Myocyte (in vitro differentiated cells): ENCODE data around the gene NDUFV1. TPM values are rescaled to one million over a fixed set of nuclear protein-coding genes. Genes with fewer than 3 reads are reported as not detected.
A peak's percentile ranks its signal among the peaks of the same experiment; 100 is the strongest.

Experiments
- DNase-seq: peaks from one replicate; pipeline ENCODE4 v3.0.0-alpha.2; 2012; ENCODE audit warnings: low read depth
- polyA plus RNA-seq: library from polyadenylated mRNA; unstranded; fragments of >200 nt; gene quantifications from one replicate; pipeline ENCODE4 v1.2.1, GENCODE V29; 2012; ENCODE audit warnings: missing spikeins
- total RNA-seq: library from RNA; depleted of rRNA; stranded (reverse); fragments of >200 nt; gene quantifications from 2 replicates; pipeline ENCODE4 v1.2.3, GENCODE V29; 2014

NDUFV1 gene
- 195 and 214 TPM in 2 replicates for total RNA-seq
- polyA plus RNA-seq: 168 TPM

GRCh38 chr11:67606492-67607295 lies at the start of gene NDUFV1:
Gene NDUFV1, plus strand, starts transcription at chr11:67606936. Its CDS starts 69 bp downstream, at chr11:67607005.
- peak; percentile 96 for DNase-seq

DNA sequence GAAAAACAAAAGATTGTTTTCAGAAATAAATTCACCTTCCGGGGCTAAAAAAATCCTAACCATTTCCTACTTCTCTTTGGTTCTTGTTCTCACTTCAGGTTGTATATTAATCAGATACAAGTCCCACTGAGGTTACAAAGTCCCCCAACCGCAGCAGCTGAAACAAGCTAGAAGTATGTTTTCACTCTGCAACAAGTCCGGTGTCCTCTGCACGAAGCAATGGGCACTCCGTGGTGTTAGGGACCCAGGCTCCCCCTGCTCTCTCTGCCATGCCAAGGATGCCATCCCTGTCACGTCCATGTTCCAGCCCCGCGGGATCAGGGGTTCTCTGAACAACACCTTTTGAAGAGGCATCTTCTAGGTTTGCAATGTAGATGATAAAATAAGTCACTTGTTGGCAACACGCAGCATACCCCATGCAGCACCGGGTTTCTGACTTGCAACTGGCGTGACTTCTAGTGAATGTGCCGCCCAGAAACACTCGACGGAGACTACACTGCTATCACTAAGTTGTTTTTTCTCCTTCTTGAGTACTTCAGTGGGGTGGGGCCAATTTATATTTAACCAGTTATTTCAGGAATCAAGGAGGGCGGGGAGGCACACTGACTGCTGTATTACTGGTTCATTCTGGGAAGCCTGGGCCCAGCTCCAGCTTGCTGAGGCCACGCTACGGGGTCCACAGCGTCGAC lies 48.5 kb upstream of the NDUFV1 start:
- peak; percentile 51 for DNase-seq

GRCh38 chr11:67561971-67562619 lies 44.6 kb upstream of the NDUFV1 start:
- DNase-seq: no peak

DNA sequence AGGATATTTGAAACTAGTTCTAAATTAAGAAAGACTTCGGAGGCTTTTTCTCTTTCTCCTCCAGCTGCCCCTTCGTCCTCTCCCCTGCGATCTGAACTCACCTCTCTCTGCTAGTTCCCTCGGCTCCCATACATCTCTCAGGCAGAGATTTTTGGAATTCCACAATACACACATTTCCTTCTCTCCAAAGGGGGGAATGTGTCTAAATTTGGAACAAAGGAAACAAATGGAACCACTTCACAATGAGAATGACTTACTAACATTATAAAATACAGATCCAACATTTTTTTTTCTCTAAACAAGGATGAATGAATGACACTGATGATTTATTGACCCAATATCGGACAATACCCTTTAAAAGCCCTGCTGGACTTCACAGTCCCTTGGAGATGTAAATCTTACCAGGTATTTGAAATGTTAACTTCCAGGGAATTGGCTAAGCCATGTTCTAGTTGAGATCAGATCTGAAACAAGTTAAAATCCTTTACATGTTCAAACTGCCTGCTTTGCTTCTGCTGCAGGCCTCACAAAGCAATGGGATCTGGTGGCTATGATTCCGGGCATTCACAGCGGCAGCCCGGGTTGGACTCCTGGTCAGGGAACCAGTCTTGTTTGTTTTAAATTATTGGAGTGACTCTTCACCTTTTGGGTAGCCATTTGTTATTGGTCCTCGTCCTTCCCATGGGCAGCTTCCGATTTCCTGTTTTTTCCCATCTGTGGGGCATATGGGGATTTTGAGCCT lies 43.6 kb upstream of the NDUFV1 start:
- no peak for DNase-seq

- DNase-seq: peak; percentile 84
These were observed 43.0 kb upstream of the NDUFV1 start for GRCh38 chr11:67563705-67564114.

DNA sequence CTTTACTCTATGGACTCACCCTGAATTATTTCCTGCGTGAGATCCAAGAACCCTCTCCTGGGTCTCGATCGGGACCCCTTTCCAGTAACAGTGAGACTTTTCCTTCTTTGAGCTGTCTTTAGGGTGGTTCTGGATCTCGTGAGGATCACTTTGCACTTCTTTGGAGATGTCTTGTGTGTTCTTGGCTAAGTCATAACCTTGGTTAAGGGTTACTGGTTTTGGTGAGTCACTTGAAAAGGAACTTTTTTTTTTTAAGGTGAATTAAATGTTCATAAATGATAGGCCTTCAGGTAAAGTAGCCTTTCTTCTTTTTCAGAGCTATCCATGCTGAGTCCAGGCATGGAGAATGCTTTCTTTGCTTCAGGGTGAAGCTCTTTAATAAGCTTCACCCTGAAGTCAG lies 42.5 kb upstream of the NDUFV1 start:
- no peak for DNase-seq

DNA sequence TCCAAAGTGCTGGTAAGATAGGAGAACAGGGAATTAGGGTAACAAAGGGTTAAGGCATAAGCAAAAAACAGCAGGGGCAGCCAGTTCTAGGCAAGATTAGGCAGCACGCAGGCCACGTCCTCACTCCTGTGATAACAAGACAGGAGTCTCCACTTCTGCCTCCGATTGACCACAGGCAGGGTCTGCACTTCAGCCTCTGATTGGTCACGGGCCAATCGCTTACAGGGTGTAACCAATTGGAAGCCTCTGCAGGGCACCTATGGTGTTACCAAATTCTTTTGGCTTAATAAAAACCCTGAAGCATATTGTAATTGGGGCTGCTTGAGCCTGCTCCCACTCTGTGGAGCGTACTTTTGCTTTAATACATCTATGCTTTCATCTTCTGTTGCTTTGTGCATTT lies 35.3 kb upstream of the NDUFV1 start:
- no peak for DNase-seq

DNA sequence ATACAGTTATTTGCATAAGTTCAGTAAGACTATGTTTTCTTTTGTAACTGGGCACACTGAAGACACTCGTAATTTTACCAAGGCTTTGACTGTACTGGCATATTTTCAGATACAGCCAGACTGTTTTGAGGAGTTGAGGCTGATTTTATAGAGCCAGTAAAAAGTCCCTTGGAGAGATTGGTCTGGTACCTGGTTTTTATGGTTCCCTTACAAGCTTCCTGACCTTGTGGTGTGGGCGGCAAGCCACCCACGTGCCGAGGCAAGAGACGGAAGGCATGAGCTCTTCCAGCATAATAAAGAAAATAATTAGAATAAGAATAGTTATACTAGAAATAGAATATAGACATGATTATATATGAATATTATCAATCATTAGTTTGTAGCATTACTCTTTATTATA lies 34.4 kb upstream of the NDUFV1 start:
- no peak for DNase-seq

GRCh38 chr11:67572747-67573419 lies 33.9 kb upstream of the NDUFV1 start:
- DNase-seq: peak; percentile 86

DNA sequence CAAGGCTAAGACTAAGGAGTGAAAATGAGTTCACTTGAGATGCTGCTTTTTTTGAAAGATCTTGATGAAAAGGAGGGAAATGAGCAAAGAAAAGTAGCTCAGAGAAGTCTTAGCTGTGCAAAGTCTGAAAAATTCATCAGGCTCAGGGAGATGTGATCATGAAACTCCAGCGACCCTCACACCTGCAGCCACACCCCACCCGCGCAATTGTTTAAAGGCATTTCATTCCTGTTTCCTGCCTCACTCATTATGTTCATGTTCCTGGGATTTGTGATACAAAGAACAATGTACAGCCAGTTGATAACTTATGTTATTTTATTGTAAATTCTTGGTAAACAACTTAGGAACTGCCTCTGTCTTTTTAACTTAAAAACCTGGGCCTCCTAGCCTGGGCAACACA lies 31.8 kb upstream of the NDUFV1 start:
- no peak for DNase-seq

DNA sequence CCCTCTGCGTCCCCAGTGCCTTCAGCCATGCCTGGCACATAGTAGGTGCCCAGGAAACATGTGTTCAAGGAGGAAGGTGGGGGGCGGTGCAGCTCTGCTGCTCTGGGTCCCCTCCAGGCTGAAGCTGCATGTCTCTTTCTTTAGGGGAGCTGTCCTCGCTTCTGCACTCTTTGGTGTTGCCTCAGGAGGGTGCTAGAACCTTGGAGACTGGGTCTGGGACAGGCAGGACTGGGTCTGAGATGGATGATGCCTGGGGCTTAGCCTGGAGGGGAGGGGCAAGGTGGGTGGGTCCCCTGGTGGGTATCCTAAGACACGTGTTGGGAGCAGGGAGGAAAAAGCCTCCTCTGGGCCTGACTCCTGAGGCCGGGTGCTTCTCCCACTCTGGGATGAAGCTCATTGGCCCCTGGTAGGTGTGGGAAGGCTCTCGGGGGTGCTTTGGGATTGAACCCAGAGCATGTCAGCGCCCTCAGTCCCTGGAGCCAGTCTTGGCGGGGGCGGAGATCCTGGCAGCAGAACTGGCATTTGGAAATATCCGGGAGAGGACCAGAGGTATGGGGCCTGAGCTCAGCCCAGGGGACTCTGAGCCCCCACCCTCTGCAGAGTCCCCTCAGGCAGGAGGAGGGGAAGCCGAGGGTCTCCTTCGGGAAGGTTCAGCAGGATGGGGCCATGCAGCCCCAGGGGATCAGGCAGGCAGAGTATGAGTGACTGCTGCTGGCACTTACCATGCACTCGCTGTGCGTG lies 29.8 kb upstream of the NDUFV1 start:
- no peak for DNase-seq

DNA sequence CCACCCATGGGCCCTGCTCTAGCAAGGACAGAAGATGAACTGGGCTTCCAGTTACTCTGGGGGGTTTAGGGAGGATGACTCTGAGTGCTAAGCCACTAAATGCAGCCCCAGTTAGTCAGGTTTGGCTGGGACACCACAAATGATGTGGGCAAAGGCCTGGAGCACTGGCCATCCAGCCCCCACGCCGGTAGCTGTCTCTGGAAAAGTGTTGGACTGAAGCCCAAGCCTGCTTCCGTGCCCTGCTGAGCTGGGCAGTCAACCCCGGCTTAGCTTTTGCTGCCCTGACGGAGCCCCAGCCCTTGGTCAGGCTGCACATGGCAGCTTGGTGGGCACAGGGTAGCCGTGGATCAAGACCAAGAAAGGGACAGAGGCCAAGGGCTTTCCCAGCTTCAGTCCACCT lies 28.8 kb upstream of the NDUFV1 start:
- DNase-seq: peak; percentile 27

DNA sequence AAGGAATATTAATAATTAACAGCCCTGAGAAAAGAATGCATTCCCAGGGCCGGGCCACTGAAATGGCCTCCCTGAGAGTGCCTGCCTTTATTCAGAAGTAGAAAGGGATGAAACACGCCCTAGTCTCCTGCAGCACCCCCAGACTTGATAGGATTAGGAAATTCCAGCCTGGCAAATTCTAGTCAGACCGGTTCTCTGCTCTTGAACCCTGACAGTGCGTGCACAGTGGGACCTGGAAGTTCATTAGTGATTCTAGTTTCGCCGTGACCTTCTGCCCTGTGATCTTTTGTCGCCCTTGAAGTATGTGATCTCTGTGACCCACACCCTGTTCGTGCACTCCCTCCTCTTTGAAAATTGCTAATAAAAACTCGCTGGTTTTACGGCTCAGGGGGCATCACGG lies 25.3 kb upstream of the NDUFV1 start:
- DNase-seq: no peak

- no peak for DNase-seq
These were observed 24.7 kb upstream of the NDUFV1 start for GRCh38 chr11:67582011-67582410.

DNA sequence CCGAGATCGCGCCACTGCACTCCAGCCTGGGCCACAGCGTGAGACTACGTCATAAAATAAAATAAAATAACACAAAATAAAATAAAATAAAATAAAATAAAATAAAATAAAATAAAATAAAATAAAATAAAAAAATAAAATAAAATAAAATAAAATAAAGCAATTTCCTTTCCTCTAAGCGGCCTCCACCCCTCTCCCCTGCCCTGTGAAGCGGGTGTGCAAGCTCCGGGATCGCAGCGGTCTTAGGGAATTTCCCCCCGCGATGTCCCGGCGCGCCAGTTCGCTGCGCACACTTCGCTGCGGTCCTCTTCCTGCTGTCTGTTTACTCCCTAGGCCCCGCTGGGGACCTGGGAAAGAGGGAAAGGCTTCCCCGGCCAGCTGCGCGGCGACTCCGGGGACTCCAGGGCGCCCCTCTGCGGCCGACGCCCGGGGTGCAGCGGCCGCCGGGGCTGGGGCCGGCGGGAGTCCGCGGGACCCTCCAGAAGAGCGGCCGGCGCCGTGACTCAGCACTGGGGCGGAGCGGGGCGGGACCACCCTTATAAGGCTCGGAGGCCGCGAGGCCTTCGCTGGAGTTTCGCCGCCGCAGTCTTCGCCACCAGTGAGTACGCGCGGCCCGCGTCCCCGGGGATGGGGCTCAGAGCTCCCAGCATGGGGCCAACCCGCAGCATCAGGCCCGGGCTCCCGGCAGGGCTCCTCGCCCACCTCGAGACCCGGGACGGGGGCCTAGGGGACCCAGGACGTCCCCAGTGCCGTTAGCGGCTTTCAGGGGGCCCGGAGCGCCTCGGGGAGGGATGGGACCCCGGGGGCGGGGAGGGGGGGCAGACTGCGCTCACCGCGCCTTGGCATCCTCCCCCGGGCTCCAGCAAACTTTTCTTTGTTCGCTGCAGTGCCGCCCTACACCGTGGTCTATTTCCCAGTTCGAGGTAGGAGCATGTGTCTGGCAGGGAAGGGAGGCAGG lies 23.2 kb upstream of the NDUFV1 start, which contains the start of gene GSTP1:
TSS of gene GSTP1 (plus strand) at position 566 of the 958 bp plus-strand sequence. CDS start at position 598, 32 bp downstream.
- peak; percentile 94 for DNase-seq

DNA sequence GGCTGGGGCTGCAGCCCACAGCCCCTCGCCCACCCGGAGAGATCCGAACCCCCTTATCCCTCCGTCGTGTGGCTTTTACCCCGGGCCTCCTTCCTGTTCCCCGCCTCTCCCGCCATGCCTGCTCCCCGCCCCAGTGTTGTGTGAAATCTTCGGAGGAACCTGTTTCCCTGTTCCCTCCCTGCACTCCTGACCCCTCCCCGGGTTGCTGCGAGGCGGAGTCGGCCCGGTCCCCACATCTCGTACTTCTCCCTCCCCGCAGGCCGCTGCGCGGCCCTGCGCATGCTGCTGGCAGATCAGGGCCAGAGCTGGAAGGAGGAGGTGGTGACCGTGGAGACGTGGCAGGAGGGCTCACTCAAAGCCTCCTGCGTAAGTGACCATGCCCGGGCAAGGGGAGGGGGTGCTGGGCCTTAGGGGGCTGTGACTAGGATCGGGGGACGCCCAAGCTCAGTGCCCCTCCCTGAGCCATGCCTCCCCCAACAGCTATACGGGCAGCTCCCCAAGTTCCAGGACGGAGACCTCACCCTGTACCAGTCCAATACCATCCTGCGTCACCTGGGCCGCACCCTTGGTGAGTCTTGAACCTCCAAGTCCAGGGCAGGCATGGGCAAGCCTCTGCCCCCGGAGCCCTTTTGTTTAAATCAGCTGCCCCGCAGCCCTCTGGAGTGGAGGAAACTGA lies 22.4 kb upstream of the NDUFV1 start:
- peak; percentile 45 for DNase-seq

DNA sequence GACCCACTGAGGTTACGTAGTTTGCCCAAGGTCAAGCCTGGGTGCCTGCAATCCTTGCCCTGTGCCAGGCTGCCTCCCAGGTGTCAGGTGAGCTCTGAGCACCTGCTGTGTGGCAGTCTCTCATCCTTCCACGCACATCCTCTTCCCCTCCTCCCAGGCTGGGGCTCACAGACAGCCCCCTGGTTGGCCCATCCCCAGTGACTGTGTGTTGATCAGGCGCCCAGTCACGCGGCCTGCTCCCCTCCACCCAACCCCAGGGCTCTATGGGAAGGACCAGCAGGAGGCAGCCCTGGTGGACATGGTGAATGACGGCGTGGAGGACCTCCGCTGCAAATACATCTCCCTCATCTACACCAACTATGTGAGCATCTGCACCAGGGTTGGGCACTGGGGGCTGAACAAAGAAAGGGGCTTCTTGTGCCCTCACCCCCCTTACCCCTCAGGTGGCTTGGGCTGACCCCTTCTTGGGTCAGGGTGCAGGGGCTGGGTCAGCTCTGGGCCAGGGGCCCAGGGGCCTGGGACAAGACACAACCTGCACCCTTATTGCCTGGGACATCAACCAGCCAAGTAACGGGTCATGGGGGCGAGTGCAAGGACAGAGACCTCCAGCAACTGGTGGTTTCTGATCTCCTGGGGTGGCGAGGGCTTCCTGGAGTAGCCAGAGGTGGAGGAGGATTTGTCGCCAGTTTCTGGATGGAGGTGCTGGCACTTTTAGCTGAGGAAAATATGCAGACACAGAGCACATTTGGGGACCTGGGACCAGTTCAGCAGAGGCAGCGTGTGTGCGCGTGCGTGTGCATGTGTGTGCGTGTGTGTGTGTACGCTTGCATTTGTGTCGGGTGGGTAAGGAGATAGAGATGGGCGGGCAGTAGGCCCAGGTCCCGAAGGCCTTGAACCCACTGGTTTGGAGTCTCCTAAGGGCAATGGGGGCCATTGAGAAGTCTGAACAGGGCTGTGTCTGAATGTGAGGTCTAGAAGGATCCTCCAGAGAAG lies 21.6 kb upstream of the NDUFV1 start:
- DNase-seq: no peak
